ENCODE measurements around the gene CEP295NL.
"Not testable (repeated sequence)": the region's sequence is repeated elsewhere in the genome, so short reads cannot be mapped to it uniquely, and the experiment has no call there.

CEP295NL gene

GRCh38 chr17:78910497-78911284 is 7.7 kb upstream of the CEP295NL start:
- DNase-seq (ENCODE audit: low read depth in 2 of 2, low spot score in 1 of 2) = no peak

- DNase-seq (ENCODE audit: low read depth in 2 of 2, low spot score in 1 of 2) = no peak
Observed at GRCh38 chr17:78908426-78908825, 5.4 kb upstream of the CEP295NL start.

GRCh38 chr17:78905541-78905940 is 2.5 kb upstream of the CEP295NL start:
- DNase-seq (ENCODE audit: low read depth in 2 of 2, low spot score in 1 of 2) = no peak

GRCh38 chr17:78905116-78905515 is 2.1 kb upstream of the CEP295NL start:
- no peak for DNase-seq (ENCODE audit: low read depth in 2 of 2, low spot score in 1 of 2)

GRCh38 chr17:78904371-78904770 is 1.4 kb upstream of the CEP295NL start:
- DNase-seq (ENCODE audit: low read depth in 2 of 2, low spot score in 1 of 2) = no peak

GRCh38 chr17:78902231-78902630 is 770 bp downstream of the CEP295NL start:
- DNase-seq (ENCODE audit: low read depth in 2 of 2, low spot score in 1 of 2) = not testable (repeated sequence)

- DNase-seq (ENCODE audit: low read depth in 2 of 2, low spot score in 1 of 2) = no peak
Observed at GRCh38 chr17:78901806-78902205, 1.2 kb downstream of the CEP295NL start.

- no peak for DNase-seq (ENCODE audit: low read depth in 2 of 2, low spot score in 1 of 2)
Observed at GRCh38 chr17:78900816-78901215, 2.2 kb downstream of the CEP295NL start.

- DNase-seq (ENCODE audit: low read depth in 2 of 2, low spot score in 1 of 2) = no peak
Observed at GRCh38 chr17:78899361-78900260, 3.4 kb downstream of the CEP295NL start.

- DNase-seq (ENCODE audit: low read depth in 2 of 2, low spot score in 1 of 2) = no peak
Observed at GRCh38 chr17:78898947-78899346, 4.1 kb downstream of the CEP295NL start.

- no peak for DNase-seq (ENCODE audit: low read depth in 2 of 2, low spot score in 1 of 2)
Observed at GRCh38 chr17:78898075-78898836, 4.7 kb downstream of the CEP295NL start.

- DNase-seq (ENCODE audit: low read depth in 2 of 2, low spot score in 1 of 2) = no peak
Observed at GRCh38 chr17:78897664-78898047, 5.3 kb downstream of the CEP295NL start.

GRCh38 chr17:78896834-78897663 is 6.0 kb downstream of the CEP295NL start:
- no peak for DNase-seq (ENCODE audit: low read depth in 2 of 2, low spot score in 1 of 2)

GRCh38 chr17:78896091-78896833 is 6.7 kb downstream of the CEP295NL start:
- no peak for DNase-seq (ENCODE audit: low read depth in 2 of 2, low spot score in 1 of 2)

GRCh38 chr17:78895322-78895721 is 7.7 kb downstream of the CEP295NL start:
- no peak for DNase-seq (ENCODE audit: low read depth in 2 of 2, low spot score in 1 of 2)

- DNase-seq (ENCODE audit: low read depth in 2 of 2, low spot score in 1 of 2) = no peak
Observed at GRCh38 chr17:78893684-78894083, 9.3 kb downstream of the CEP295NL start.

GRCh38 chr17:78892936-78893379 is 10.0 kb downstream of the CEP295NL start:
- no peak for DNase-seq (ENCODE audit: low read depth in 2 of 2, low spot score in 1 of 2)

- no peak for DNase-seq (ENCODE audit: low read depth in 2 of 2, low spot score in 1 of 2)
Observed at GRCh38 chr17:78892520-78892919, 10.5 kb downstream of the CEP295NL start.

GRCh38 chr17:78892062-78892456 is 10.9 kb downstream of the CEP295NL start:
- DNase-seq (ENCODE audit: low read depth in 2 of 2, low spot score in 1 of 2) = no peak
